HG03064 (cell line): Measurements from ENCODE around the gene ITGB6.
"Not testable (repeated sequence)": the region's sequence is repeated elsewhere in the genome, so short reads cannot be mapped to it uniquely, and the experiment has no call there.

Experiments used
- ATAC-seq: cut with Tn5 transposase; IDR thresholded peaks from one replicate; pipeline ENCODE4 v1.9.1; 2021; ENCODE audit warnings: low read depth; ENCODE audit not compliant: unreplicated experiment

Gene ITGB6

GRCh38 chr2:160194351-160194750, 5.7 kb downstream of the ITGB6 start:
- ATAC-seq, result no peak

DNA sequence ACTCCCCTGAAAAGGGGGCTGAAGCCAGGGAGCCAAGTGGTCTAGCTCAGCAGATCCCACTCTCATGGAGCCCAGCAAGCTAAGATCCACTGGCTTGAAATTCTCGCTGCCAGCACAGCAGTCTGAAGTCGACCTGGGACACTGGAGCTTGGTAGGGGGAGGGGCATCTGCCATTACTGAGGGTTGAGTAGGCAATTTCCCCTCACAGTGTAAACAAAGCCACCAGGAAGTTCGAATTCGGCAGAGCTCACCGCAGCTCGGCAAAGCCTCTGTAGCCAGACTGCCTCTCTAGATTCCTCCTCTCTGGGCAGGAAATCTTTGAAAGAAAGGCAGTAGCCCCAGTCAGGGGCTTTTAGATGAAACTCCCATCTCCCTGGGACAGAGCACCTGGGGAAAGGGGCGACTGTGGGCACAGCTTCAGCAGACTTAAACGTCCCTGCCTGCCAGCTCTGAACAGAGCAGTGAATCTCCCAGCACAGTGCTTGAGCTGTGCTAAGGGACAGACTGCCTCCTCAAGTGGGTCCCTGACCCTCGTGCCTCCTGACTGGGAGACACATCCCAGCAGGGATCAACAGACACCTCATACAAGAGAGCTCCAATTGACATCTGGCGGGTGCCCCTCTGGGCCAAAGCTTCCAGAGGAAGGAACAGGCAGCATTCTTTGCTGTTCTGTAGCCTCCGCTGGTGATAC, 18.8 kb downstream of the ITGB6 start:
- not testable (repeated sequence) for ATAC-seq

DNA sequence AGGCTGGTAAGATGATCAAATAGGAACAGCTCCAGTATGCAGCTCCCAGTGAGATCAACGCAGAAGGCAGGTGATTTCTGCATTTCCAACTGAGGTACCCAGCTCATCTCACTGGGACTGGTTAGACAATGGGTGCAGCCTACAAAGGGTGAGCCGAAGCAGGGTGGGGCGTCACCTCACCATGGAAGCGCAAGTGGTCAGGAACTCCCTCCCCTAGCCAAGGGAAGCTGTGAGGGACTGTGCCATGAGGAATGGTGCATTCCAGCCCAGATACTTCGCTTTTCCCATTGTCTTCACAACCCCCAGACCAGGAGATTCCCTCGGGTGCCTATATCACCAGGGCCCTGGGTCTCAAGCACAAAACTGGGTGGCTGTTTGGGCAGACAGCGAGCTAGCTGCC, 19.4 kb downstream of the ITGB6 start:
- ATAC-seq, result not testable (repeated sequence)

DNA sequence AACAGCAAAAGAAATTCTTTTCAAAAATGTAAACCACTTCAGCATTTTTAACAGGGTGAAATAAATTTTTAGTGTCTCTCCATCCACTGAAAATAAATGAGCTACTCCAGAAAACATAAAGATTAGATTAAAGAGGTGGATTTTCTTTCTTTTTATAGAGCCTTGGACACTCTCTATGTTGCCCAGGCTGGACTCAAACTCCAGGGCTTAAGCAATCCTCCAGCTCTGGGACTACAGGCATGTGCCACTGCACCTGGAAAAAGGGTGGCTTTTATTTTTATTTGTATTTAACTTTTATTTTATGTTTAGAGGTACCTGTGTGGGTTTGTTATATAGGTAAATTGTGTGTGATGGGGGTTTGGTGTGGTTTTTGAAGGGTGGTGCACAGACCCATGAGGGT, 19.9 kb downstream of the ITGB6 start:
- ATAC-seq, result no peak

DNA sequence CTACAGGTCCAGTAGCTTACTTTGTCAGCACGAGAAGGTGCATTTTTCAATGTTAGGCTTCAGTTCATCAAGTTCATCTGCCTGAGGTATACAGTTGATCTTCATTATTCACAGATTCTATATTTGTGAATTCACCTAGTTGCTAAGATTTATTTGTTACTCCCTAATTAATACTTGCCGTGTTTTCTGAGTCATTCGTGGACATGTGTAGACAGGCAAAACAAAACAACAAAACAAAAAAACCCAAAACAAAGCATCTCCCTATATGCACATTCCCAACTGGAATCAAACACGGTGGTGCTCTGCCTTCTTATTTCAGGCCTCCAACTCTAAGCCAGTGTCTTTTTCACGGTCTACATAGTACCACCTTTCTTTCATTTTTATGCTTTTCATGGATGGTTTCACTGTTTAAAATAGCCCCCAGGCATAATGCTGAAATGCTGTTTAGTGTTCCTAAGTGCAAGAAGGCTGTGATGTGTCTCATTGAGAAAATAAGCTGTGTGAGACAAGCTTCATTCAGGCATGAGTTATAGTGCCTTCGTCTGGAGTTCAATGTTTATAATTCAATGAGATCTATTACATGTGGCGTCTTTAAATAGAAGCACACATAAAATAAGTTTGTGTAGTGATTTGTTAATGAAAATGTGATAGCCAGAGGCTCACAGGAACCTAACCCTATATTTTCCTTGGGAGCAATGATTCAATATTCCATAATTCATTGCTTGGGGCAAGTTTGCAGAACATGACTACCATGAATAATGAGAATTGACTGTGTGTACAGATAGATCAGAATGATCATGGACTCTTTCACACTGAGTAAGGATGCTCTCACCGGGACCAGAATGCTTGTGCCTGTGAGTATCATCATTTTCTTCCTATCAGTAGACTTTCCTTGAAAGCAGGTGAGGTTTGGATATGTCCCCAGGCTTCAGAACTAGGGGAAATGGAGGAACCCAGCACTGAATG, 24.6 kb downstream of the ITGB6 start:
- ATAC-seq, result no peak

DNA sequence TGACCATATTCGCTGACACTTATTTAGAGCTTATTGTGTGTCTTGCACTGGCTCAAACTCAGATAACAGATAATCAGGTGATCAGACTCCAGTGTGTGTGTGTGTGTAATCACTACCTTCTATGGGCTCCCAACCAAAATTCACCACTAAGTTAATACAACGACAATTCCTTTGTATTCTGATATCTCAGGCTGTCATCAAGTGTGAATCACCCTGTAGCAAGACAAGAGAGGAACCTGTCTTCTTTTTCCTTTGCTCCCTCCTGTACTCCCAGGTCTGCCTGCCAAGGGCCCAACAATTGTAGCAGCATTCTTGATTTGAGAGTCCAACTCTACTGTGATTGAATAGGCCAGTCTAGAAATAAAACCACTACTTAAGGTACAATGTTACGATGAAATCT, 25.8 kb downstream of the ITGB6 start:
- ATAC-seq, result no peak

GRCh38 chr2:160169988-160170387, 30.1 kb downstream of the ITGB6 start:
- no peak for ATAC-seq

DNA sequence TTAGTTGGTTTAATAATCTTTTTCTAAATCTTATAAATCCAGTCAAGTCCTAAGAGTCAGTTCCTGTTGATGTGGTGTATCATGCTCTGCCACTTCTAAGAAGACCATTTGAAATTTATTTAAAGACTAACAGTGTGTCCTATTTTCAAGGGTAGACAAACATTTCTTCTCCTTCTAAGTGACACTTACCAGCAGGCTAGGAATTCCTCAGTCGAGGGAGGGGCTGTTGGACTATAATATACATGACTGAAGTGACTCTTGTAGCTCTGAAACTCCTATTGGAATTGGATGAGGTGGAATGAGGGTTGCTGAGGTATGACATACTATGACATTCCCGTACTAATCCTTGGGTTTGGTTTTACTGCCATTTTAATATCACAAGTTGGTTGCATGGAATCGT, 30.6 kb downstream of the ITGB6 start:
- no peak for ATAC-seq

DNA sequence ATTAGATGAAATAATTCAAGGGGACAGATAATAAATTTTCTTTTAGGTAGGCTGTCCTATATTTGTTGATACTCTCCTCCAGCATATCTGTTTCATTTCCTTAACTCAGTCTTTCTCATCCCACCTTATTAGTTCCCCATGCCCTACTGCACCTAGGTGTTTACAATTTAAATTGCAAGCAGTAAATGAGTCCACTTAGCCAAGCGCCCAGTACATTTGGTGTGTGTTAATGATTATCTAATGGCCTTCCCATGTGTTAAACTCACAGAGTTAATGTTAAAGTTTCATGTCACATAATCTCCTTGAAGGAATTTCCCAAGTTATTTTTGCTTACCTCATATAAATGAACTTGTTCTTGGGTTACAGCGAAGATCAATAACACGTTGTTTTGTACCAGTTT, 31.2 kb downstream of the ITGB6 start:
- no peak for ATAC-seq

DNA sequence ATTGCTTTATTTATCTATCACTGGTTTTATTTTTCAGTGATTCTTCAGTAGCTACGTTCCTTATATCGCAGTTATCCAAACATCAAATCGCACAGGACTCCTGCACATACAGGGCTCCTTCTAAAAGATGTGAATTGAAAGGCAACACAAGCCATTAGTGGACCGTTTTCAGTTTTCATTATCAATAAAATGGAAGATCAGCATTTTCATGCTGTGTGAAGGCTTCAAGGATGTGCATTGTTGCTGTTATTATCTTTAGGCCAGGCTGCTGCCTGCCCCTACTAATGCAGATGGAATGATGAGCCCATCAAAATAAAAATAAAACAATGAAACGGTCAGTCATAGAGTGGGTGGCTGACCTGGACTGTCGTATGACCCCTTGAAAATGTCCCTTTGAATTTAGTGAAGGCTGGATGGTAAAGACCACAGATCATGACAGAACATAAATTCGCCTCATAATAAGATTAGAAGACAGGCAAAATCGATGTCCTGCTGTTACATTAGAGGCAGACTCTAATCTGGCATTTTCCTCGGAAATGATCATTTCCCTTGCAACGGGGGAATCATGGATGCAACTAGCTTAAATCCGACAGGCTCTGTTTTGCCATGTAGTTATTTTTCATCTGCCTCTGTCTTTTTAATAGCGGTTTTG, 32.9 kb downstream of the ITGB6 start:
- ATAC-seq, result no peak

- ATAC-seq, result no peak
Observed at GRCh38 chr2:160165996-160166395, 34.1 kb downstream of the ITGB6 start.

- no peak for ATAC-seq
Observed at GRCh38 chr2:160165081-160165480, 35.0 kb downstream of the ITGB6 start.

DNA sequence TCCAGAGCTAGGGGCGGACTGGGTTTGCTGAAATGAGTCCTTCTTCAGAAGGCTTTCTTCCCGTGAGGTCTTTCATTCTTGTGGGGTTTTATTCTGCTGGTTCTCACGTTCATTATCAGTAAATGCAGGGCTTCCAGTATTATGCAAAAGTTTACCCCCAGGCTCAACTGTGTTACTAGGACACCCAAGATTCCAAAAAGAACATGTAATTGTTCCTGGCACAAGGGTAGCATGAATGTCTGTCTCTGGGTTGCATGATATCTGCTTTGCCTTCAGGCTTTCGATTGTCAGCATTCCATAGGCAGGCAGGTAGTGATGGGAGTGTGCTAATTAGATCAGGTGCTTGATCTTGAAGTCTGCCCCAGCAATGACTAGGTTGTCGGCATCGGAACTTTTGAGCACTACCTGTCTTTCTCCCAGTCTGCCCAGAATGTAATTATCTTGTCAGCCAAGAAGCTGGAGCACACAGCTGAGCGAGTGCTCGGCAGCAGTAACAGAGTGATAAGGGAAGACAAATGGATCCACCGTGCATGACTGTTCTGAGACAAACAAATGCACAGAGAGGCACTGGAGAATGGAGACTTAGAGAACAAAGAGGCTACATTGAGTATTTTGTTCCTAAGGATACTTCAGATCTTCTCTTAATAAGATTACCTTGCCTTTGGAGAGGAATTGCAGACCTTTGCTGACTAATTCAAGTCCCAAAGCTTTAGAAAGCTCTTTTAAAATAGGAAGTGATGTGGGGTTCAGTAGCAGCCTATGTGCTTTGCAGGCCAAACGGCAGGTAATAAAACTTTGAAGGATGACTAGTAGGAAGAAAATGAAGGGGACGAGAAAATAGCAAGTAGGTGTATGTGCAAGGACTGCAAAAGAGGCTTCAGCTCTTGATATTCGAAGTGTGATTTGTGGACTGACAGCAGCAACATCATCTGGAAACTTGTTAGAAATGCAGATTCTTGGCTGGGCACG, 41.9 kb downstream of the ITGB6 start:
- ATAC-seq, result no peak

- ATAC-seq, result no peak
Observed at GRCh38 chr2:160156665-160157064, 43.4 kb downstream of the ITGB6 start.

- no peak for ATAC-seq
Observed at GRCh38 chr2:160156100-160156499, 44.0 kb downstream of the ITGB6 start.

GRCh38 chr2:160148419-160148818, 51.7 kb downstream of the ITGB6 start:
- not testable (repeated sequence) for ATAC-seq

GRCh38 chr2:160145471-160145870, 54.6 kb downstream of the ITGB6 start:
- ATAC-seq, result no peak

DNA sequence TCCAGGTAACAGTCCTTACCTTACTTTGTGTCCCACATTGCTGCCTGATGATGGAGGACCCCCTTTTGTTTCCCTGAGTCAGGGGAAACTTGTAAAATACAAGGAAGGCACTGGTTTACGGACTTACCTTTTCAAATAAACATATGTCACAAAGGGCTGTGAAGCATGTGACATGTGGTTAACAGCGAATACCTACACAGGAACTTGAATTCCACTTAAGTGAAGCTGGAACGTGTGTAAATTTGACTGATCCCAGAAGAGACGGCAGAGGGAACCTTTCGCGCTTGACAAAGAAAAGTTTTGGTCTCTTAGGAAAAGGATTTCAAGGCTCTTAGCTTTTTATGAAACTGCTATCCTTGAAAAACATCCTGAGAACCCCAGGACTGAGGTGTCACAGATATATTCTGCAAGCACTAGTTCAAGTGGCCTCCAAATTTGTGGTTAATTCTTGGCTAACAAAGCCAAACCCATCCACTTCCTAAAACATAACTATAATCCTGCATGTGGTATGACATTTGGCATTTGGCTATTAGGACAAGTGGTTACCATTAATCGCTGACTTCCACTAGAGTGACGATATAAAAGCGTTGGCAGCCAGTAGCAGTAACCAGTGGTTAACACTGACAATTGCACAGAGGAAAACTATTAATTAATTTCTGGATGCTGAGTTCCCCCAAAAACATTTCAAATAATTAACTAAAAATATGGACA, 55.6 kb downstream of the ITGB6 start:
- ATAC-seq, result no peak

DNA sequence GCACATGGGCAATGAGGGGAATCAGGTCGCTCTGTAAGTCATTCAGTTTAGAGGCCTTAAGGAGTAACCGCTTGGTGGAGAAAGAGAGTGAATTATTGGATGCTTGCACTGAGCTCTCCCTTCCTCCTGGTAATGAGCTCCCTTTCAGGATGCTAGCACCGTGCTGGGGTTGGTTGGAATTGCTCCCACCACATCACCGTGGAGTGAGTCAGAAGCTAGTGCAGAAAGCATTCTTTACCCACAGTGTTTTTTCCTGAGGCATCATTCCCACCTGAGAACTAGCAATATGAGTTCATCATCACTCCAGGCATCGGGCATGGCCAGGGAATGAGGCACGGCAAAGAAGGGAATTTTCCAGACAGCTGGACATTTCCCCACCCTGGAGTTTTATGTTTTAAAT, 57.6 kb downstream of the ITGB6 start:
- no peak for ATAC-seq

GRCh38 chr2:160141912-160142311, 58.2 kb downstream of the ITGB6 start:
- ATAC-seq, result no peak
